ENCODE data around the gene UROD.

GRCh38 chr1:44985747-44986359 is 26.2 kb upstream of the UROD start:
- TF ChIP-seq CTCF (IDR thresholded peaks at IDR 0.05) = no peak
- no peak for TF ChIP-seq EP300 (IDR thresholded peaks at IDR 0.05)
- TF ChIP-seq POLR2A (IDR thresholded peaks at IDR 0.05) = no peak
